GM23338 (cell line): Measurements from ENCODE around the gene BRSK1. TPM values are rescaled to one million over a fixed set of nuclear protein-coding genes. Genes with fewer than 3 reads are reported as not detected.

Experiments used
- ATAC-seq: fragments of 200-7000 bp; cut with Tn5 transposase; 3 replicates; pipeline ENCODE4 v1.9.1; 2020
- DNase-seq: peaks from one replicate; pipeline ENCODE4 v3.0.0-alpha.2; 2015; ENCODE audit warnings: low spot score
- H2AFZ ChIP-seq: fragments of 200-600 bp; sonication (generic); 2 replicates; pipeline ENCODE4 v1.8.0; 2016; ENCODE audit warnings: antibody characterized with exemption, mild to moderate bottlenecking, moderate library complexity
- H3F3A ChIP-seq: fragments of 200-600 bp; sonication (generic); replicated peaks from 2 replicates; pipeline ENCODE4 v1.8.0; 2017; ENCODE audit warnings: antibody characterized with exemption, mixed run types, low read depth
- H3K27ac ChIP-seq: fragments of 200-600 bp; sonication (generic); 2 replicates; pipeline ENCODE4 v1.6.1; 2016; ENCODE audit warnings: low read depth
- H3K27me3 ChIP-seq: fragments of 200-600 bp; sonication (generic); 2 replicates; pipeline ENCODE4 v1.8.0; 2016; ENCODE audit warnings: mild to moderate bottlenecking, mixed run types, moderate library complexity; ENCODE audit not compliant: insufficient read depth
- H3K36me3 ChIP-seq: fragments of 200-600 bp; sonication (generic); 2 replicates; pipeline ENCODE4 v1.8.0; 2016; ENCODE audit warnings: mild to moderate bottlenecking; ENCODE audit not compliant: insufficient read depth
- H3K4me1 ChIP-seq: fragments of 200-600 bp; sonication (generic); 2 replicates; pipeline ENCODE4 v1.8.0; 2016; ENCODE audit warnings: mild to moderate bottlenecking, moderate library complexity; ENCODE audit not compliant: insufficient read depth
- H3K4me2 ChIP-seq: fragments of 200-600 bp; sonication (generic); 2 replicates; pipeline ENCODE4 v1.7.1; 2017; ENCODE audit warnings: mixed run types
- H3K4me3 ChIP-seq: fragments of 200-600 bp; sonication (generic); 2 replicates; pipeline ENCODE4 v1.6.1; 2016; ENCODE audit warnings: mixed run types
- H3K79me2 ChIP-seq: fragments of 200-600 bp; sonication (generic); replicated peaks from 2 replicates; pipeline ENCODE4 v1.8.0; 2017; ENCODE audit warnings: mild to moderate bottlenecking; ENCODE audit not compliant: insufficient read depth
- H3K9me2 ChIP-seq: fragments of 200-600 bp; sonication (generic); 2 replicates; pipeline ENCODE4 v1.8.0; 2017; ENCODE audit not compliant: insufficient read depth
- H4K20me1 ChIP-seq: fragments of 200-600 bp; sonication (generic); replicated peaks from 2 replicates; pipeline ENCODE4 v1.8.0; 2017; ENCODE audit warnings: mild to moderate bottlenecking; ENCODE audit not compliant: insufficient read depth
- H3K27ac Mint-ChIP-seq: 2 replicates; pipeline ENCODE4 v1.8.0; 2020; ENCODE audit warnings: inconsistent platforms, mild to moderate bottlenecking, moderate library complexity, mixed read lengths
- H3K27me3 Mint-ChIP-seq: 3 replicates; pipeline ENCODE4 v1.8.0; 2022; ENCODE audit warnings: low read depth, mild to moderate bottlenecking, moderate library complexity, mixed read lengths, inconsistent platforms; ENCODE audit not compliant: insufficient read depth, poor library complexity
- H3K36me3 Mint-ChIP-seq: 3 replicates; pipeline ENCODE4 v1.8.0; 2021; ENCODE audit warnings: low read depth, mild to moderate bottlenecking, inconsistent platforms, moderate library complexity, mixed read lengths
- H3K4me1 Mint-ChIP-seq: 3 replicates; pipeline ENCODE4 v1.8.0; 2020; ENCODE audit warnings: mild to moderate bottlenecking, inconsistent platforms, mixed read lengths
- H3K4me3 Mint-ChIP-seq: 3 replicates; pipeline ENCODE4 v1.8.0; 2021; ENCODE audit warnings: moderate library complexity, mild to moderate bottlenecking, inconsistent platforms, mixed read lengths
- H3K9me3 Mint-ChIP-seq: 3 replicates; pipeline ENCODE4 v1.8.0; 2020; ENCODE audit warnings: moderate library complexity, mild to moderate bottlenecking, inconsistent platforms, mixed read lengths
- CREB1 ChIP-seq: fragments of 250-450 bp; sonication (Bioruptor Pico); IDR thresholded peaks from 2 replicates; pipeline ENCODE4 v1.5.0; 2020; ENCODE audit warnings: low read depth, mild to moderate bottlenecking, moderate library complexity
- ETS1 ChIP-seq: IDR thresholded peaks from 2 replicates; pipeline ENCODE4 v1.6.1; 2016; ENCODE audit warnings: antibody characterized with exemption
- EZH2 ChIP-seq: fragments of 200-600 bp; sonication (generic); IDR thresholded peaks from one replicate; pipeline ENCODE4 v1.8.0; 2017; ENCODE audit warnings: antibody characterized with exemption, mild to moderate bottlenecking, low read depth; ENCODE audit not compliant: unreplicated experiment
- EZH2phosphoT487 ChIP-seq: fragments of 200-600 bp; sonication (generic); IDR thresholded peaks from one replicate; pipeline ENCODE4 v1.8.1; 2018; ENCODE audit warnings: antibody characterized with exemption; ENCODE audit not compliant: unreplicated experiment
- JUNB ChIP-seq: IDR thresholded peaks from one replicate; pipeline ENCODE4 v1.6.1; 2016; ENCODE audit warnings: antibody characterized with exemption; ENCODE audit not compliant: unreplicated experiment
- NANOG ChIP-seq: IDR thresholded peaks from 2 replicates; pipeline ENCODE4 v1.6.1; 2016; ENCODE audit warnings: antibody characterized with exemption, borderline replicate concordance
- POLR2AphosphoS5 ChIP-seq: IDR thresholded peaks from 2 replicates; pipeline ENCODE4 v1.6.1; 2016; ENCODE audit warnings: antibody characterized with exemption, low read depth
- REST ChIP-seq: IDR thresholded peaks from one replicate; pipeline ENCODE4 v1.6.1; 2018; ENCODE audit warnings: antibody characterized with exemption; ENCODE audit not compliant: unreplicated experiment
- STAT1 ChIP-seq: IDR thresholded peaks from one replicate; pipeline ENCODE4 v1.6.1; 2016; ENCODE audit warnings: antibody characterized with exemption; ENCODE audit not compliant: unreplicated experiment
- ZNF114 ChIP-seq: fragments of 250-450 bp; sonication (Bioruptor Pico); IDR thresholded peaks from 2 replicates; pipeline ENCODE4 v1.5.0; 2020; ENCODE audit warnings: mild to moderate bottlenecking, moderate library complexity
- ZNF331 ChIP-seq: fragments of 250-450 bp; sonication (Bioruptor Pico); IDR thresholded peaks from 2 replicates; pipeline ENCODE4 v1.5.0; 2020; ENCODE audit warnings: low read depth, mild to moderate bottlenecking, moderate library complexity
- ZNF462 ChIP-seq: fragments of 250-450 bp; sonication (Bioruptor Pico); IDR thresholded peaks from 2 replicates; pipeline ENCODE4 v1.5.0; 2020; ENCODE audit warnings: mild to moderate bottlenecking, moderate library complexity
- polyA plus RNA-seq: library from polyadenylated mRNA; unstranded; fragments of >200 nt; fragmentation: Nextera tagmentation; extraction: Ambion mirVana; gene quantifications from 2 replicates; pipeline ENCODE4 v1.2.1, GENCODE V29; 2016
- total RNA-seq: library from RNA; depleted of rRNA; stranded (reverse); fragments of >200 nt; shearing (Covaris generic); gene quantifications from 2 replicates; pipeline ENCODE4 v1.2.3, GENCODE V29; 2014

Gene BRSK1
- total and polyA plus RNA-seq, 2 experiments from 2014 or later, result 2.3 to 17.2 TPM

- Histone ChIP-seq H3K9me2 (0 out of 2 replicates have a peak, but pooled peaks cover 4% of the 10 kb centered on the region), H3K27me3 (no peaks in the 10 kb centered on the region), H3K36me3 (no peaks in the 10 kb centered on the region), H4K20me1 (peaks cover 51% of the 10 kb centered on the region), H3K4me2 (peak overlapping the region; percentile 98), H3F3A (peaks cover 21% of the 10 kb centered on the region), H3K4me3 (peak overlapping the region; percentile 90), H3K27ac (no peak overlapping the region), H3K79me2 (peaks cover 54% of the 10 kb centered on the region), H3K4me1 (peaks cover 30% of the 10 kb centered on the region), H2AFZ (no peak overlapping the region)
- H3K4me3 Mint-ChIP-seq, result peak overlapping the region; percentile 98
- H3K27me3 Mint-ChIP-seq, result peaks cover 17% of the 10 kb centered on the region
- ATAC-seq, result no peak
- TF ChIP-seq ZNF462 (no peak), ETS1 (no peak), NANOG (no peak), CREB1 (CRISPR knock-in tag) (no peak), ZNF331 (CRISPR knock-in tag) (no peak), JUNB (no peak), EZH2 (no peak), STAT1 (no peak), REST (no peak), POLR2AphosphoS5 (no peak), EZH2phosphoT487 (no peak), ZNF114 (CRISPR knock-in tag) (no peak)
- H3K4me1 Mint-ChIP-seq, result peaks cover 58% of the 10 kb centered on the region
- H3K36me3 Mint-ChIP-seq, result peaks cover 4% of the 10 kb centered on the region; the same call in 2 of the 3 replicates
- no peaks in the 10 kb centered on the region; the same call in 2 of the 3 replicates for H3K9me3 Mint-ChIP-seq
- DNase-seq, result peak; percentile 46
- peak overlapping the region; percentile 92 for H3K27ac Mint-ChIP-seq
These were observed 26.1 kb upstream of the BRSK1 start for GRCh38 chr19:55257461-55258420.
